ENCODE results near the gene ECSIT. TPM values are rescaled to one million over a fixed set of nuclear protein-coding genes. Genes with fewer than 3 reads are reported as not detected.

The ECSIT gene
- total RNA-seq, 1 experiment from 2014 or later, result 56.4 TPM

- TF ChIP-seq, protein P1, sequence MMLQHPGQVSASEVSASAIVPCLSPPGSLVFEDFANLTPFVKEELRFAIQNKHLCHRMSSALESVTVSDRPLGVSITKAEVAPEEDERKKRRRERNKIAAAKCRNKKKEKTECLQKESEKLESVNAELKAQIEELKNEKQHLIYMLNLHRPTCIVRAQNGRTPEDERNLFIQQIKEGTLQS (CRISPR knock-in tag; conservative IDR thresholded peaks at IDR 0.05), result no peak
These were observed 34.2 kb downstream of the ECSIT start (continued) for GRCh38 chr19:11494634-11495285.

DNA sequence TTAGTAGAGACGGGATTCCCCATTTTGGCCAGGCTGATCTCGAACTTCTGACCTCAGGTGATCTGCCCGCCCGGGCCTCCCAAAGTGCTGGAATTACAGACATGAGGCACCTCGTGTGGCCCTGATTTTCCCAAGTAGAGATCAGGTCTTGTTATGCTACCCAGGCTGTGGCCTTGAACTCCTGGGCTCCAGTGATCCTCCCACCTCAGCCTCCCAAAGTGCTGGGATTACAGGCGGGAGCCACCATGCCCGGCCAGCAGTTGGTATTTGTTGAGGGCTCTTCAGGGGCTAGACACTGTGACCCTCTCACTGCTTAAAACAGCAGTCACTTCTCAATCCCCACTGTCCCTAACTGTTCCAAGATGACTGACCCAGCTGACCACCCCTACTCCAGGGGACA lies 39.6 kb downstream of the ECSIT start:
- ChIA-PET CTCF (no interaction called here), POLR2A (no interaction called here)
- Mint-ChIP-seq H3K27ac (no peak overlapping the region), H3K9me3 (no peaks in the 10 kb centered on the region), H3K4me1 (no peaks in the 10 kb centered on the region), H3K27me3 (ENCODE audit: low read depth) (no peaks in the 10 kb centered on the region), H3K36me3 (peaks cover 12% of the 10 kb centered on the region), H3K4me3 (no peak overlapping the region)
- DNase-seq (ENCODE audit: low spot score) (no peak), ATAC-seq (no peak)
- TF ChIP-seq, protein P2, sequence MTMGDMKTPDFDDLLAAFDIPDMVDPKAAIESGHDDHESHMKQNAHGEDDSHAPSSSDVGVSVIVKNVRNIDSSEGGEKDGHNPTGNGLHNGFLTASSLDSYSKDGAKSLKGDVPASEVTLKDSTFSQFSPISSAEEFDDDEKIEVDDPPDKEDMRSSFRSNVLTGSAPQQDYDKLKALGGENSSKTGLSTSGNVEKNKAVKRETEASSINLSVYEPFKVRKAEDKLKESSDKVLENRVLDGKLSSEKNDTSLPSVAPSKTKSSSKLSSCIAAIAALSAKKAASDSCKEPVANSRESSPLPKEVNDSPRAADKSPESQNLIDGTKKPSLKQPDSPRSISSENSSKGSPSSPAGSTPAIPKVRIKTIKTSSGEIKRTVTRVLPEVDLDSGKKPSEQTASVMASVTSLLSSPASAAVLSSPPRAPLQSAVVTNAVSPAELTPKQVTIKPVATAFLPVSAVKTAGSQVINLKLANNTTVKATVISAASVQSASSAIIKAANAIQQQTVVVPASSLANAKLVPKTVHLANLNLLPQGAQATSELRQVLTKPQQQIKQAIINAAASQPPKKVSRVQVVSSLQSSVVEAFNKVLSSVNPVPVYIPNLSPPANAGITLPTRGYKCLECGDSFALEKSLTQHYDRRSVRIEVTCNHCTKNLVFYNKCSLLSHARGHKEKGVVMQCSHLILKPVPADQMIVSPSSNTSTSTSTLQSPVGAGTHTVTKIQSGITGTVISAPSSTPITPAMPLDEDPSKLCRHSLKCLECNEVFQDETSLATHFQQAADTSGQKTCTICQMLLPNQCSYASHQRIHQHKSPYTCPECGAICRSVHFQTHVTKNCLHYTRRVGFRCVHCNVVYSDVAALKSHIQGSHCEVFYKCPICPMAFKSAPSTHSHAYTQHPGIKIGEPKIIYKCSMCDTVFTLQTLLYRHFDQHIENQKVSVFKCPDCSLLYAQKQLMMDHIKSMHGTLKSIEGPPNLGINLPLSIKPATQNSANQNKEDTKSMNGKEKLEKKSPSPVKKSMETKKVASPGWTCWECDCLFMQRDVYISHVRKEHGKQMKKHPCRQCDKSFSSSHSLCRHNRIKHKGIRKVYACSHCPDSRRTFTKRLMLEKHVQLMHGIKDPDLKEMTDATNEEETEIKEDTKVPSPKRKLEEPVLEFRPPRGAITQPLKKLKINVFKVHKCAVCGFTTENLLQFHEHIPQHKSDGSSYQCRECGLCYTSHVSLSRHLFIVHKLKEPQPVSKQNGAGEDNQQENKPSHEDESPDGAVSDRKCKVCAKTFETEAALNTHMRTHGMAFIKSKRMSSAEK (CRISPR knock-in tag; IDR thresholded peaks at IDR 0.05; ENCODE audit: borderline replicate concordance), result no peak
- TF ChIP-seq, protein P3, sequence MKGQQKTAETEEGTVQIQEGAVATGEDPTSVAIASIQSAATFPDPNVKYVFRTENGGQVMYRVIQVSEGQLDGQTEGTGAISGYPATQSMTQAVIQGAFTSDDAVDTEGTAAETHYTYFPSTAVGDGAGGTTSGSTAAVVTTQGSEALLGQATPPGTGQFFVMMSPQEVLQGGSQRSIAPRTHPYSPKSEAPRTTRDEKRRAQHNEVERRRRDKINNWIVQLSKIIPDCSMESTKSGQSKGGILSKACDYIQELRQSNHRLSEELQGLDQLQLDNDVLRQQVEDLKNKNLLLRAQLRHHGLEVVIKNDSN (CRISPR knock-in tag; IDR thresholded peaks at IDR 0.05), result no peak
- TF ChIP-seq ZNF423 (CRISPR knock-in tag; IDR thresholded peaks at IDR 0.05), result no peak
- TF ChIP-seq SMAD4 (CRISPR knock-in tag; IDR thresholded peaks at IDR 0.05), result no peak
- TF ChIP-seq, protein P4, sequence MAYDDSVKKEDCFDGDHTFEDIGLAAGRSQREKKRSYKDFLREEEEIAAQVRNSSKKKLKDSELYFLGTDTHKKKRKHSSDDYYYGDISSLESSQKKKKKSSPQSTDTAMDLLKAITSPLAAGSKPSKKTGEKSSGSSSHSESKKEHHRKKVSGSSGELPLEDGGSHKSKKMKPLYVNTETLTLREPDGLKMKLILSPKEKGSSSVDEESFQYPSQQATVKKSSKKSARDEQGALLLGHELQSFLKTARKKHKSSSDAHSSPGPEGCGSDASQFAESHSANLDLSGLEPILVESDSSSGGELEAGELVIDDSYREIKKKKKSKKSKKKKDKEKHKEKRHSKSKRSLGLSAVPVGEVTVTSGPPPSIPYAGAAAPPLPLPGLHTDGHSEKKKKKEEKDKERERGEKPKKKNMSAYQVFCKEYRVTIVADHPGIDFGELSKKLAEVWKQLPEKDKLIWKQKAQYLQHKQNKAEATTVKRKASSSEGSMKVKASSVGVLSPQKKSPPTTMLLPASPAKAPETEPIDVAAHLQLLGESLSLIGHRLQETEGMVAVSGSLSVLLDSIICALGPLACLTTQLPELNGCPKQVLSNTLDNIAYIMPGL (CRISPR knock-in tag; IDR thresholded peaks at IDR 0.05), result no peak
- no peak for TF ChIP-seq ETV6 (CRISPR knock-in tag; IDR thresholded peaks at IDR 0.05)
- no peak for TF ChIP-seq AFF4 (CRISPR knock-in tag; IDR thresholded peaks at IDR 0.05; ENCODE audit: borderline replicate concordance)
- TF ChIP-seq, protein P5, sequence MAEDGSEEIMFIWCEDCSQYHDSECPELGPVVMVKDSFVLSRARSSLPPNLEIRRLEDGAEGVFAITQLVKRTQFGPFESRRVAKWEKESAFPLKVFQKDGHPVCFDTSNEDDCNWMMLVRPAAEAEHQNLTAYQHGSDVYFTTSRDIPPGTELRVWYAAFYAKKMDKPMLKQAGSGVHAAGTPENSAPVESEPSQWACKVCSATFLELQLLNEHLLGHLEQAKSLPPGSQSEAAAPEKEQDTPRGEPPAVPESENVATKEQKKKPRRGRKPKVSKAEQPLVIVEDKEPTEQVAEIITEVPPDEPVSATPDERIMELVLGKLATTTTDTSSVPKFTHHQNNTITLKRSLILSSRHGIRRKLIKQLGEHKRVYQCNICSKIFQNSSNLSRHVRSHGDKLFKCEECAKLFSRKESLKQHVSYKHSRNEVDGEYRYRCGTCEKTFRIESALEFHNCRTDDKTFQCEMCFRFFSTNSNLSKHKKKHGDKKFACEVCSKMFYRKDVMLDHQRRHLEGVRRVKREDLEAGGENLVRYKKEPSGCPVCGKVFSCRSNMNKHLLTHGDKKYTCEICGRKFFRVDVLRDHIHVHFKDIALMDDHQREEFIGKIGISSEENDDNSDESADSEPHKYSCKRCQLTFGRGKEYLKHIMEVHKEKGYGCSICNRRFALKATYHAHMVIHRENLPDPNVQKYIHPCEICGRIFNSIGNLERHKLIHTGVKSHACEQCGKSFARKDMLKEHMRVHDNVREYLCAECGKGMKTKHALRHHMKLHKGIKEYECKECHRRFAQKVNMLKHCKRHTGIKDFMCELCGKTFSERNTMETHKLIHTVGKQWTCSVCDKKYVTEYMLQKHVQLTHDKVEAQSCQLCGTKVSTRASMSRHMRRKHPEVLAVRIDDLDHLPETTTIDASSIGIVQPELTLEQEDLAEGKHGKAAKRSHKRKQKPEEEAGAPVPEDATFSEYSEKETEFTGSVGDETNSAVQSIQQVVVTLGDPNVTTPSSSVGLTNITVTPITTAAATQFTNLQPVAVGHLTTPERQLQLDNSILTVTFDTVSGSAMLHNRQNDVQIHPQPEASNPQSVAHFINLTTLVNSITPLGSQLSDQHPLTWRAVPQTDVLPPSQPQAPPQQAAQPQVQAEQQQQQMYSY (CRISPR knock-in tag; IDR thresholded peaks at IDR 0.05), result no peak
- TF ChIP-seq ESRRA (CRISPR knock-in tag; IDR thresholded peaks at IDR 0.05; ENCODE audit: borderline replicate concordance), result no peak
- TF ChIP-seq KAT7 (CRISPR knock-in tag; IDR thresholded peaks at IDR 0.05; ENCODE audit: borderline replicate concordance), result no peak
- no peak for TF ChIP-seq ZMAT4 (CRISPR knock-in tag; IDR thresholded peaks at IDR 0.05)
